NCI-H446 treated with DMSO at 0.1 percent for 48 hours (cell line): ENCODE measurements around the gene ANKS1A.
"Not testable (repeated sequence)": the region's sequence is repeated elsewhere in the genome, so short reads cannot be mapped to it uniquely, and the experiment has no call there.

Source experiments
- DNase-seq: peaks from one replicate; lab custom pipeline; 2025; lab: John Stamatoyannopoulos, UW

ANKS1A gene

GRCh38 chr6:34884073-34884472, 5.0 kb upstream of the ANKS1A start:
- DNase-seq: not testable (repeated sequence)

DNA sequence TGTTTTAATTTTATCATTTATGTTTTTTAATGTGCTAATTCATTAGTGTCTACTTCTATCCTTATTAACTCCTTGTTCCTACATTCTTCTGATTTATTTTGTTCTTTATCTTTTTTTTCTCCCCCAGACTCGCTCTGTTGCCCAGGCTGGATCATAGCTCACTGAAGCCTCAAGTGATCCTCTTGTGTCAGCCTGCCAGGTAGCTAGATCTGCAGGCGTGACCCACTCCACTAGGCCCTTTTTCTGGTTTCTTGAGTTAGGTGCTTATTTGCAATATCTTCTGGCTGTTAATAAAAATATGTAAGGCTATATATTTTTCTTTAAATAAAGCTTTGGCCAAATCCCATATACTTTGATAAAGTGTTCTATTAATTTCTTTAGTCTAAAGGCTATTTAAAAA, 4.1 kb upstream of the ANKS1A start:
- no peak for DNase-seq

- not testable (repeated sequence) for DNase-seq
Measured at GRCh38 chr6:34885837-34886236, 3.2 kb upstream of the ANKS1A start.

DNA sequence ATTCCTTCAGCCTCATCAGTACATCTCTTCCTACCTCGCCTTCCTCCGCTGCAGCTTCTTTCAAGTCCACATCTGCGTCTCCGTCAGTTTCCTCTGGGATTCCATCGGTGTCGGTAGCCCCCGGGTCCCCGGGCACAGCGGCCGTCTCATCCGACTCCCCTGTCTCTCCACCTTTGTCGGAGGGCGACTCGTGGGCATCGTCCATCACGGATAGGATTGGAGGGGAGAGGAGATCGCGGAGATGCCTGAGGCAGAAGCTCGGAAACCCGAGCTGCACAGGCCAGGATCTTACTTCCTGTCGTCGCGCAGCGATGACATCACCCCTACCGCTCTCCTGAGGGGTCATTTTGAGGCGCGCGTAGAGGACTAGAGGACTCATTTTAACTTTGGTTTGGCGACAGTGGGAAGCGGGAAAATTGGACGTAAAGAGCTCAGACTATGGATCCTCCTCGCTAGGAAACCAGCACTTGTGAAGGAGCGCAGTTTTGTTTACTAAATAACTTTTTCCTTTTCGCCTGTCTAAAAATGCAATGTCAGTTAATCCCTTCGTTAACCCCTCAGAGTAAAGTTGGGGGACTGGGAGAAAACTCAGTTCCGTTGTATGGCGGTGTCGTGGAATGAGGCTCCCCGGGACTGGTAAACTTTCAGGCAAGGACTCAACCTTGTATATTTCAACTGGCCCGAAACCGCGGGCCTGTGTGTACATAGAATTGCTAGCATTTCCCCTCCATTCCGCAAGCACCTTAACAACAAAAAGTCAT, 1.1 kb upstream of the ANKS1A start, which contains the start of gene TAF11:
Gene TAF11 (minus strand): TSS at position 290 of the 761 bp plus-strand sequence. CDS start 85 bp downstream, at position 205.
- DNase-seq: peak; percentile 88

- DNase-seq: peak; percentile 33
Measured at GRCh38 chr6:34888514-34888856, 570 bp upstream of the ANKS1A start.

DNA sequence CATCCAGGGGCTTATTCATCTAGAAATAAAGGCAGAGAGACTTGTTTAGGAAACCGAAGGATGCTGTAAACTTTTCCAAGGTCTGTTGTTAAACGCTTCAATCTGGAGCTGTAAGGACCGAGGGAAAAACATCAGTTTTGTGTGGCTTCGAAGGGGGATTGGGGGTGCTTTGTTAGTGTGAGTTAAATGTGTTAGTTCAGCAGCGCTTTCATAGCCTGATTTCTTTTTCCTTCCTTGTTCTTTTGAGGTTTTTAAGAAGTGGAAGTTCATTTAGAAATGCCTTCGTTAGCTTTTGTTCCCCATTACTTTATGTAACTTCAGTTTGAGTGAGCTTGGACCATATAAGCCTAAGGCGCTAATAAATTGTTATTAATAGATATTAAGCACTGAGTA, 1.5 kb downstream of the ANKS1A start:
- DNase-seq: no peak

- DNase-seq: no peak
Measured at GRCh38 chr6:34891296-34891695, 2.2 kb downstream of the ANKS1A start.

DNA sequence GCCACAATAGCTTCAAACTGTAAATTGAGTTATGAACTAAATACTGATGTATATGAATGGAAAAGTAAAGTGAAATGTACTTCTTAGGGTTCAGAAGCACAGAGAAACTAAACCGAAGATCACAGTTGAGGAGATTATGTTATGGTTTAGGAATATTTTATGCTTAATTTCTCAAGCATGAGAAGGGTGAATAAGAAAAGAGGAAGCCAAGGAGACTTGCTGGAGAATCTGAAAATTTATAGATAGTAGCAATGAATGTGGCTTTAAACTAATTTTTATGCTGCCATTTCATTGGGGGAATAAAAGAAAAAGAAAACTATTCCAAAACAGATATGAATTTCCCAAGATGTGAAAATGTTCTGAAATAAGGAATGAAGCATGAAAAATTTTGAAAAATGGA, 5.6 kb downstream of the ANKS1A start:
- no peak for DNase-seq

DNA sequence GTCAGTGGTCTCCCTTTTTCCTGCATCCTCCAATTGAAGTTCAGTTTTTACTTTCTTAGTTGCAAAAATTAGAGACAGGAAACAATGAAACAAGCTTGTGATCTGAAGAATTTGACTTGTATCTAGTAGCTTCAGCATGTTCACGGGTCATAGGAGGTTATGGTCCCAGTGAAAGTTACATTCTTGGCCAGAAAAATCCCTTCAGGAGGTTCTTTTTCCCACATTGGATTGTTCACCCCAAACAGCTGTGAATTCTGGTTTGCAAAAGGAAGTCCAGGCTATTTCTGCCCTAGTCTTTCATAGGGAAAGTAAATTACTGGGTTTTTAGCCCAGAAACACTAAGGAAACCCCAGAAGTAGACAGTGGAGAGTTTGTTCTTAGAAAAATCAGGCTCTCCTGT, 8.1 kb downstream of the ANKS1A start:
- no peak for DNase-seq

DNA sequence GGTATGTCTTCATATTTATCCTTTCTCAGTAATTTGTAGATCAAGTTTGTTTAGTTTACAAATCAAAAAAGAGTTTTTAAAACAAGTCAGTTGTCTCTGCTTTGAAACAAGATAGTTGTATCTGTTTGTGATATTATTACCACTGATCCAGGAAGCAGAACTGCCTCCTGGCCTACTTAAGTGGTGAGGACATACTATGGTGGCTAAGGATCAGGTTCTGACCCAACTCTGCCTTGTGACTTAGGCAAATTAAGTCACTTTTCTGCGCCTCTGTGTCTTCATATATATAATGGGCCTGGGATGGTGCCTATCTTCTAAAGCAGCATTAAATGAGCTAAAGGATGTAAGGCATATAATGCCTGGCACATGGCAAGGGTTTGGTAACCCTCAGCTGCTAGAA, 8.7 kb downstream of the ANKS1A start:
- DNase-seq: no peak

- DNase-seq: not testable (repeated sequence)
Measured at GRCh38 chr6:34899748-34900147, 10.7 kb downstream of the ANKS1A start.

DNA sequence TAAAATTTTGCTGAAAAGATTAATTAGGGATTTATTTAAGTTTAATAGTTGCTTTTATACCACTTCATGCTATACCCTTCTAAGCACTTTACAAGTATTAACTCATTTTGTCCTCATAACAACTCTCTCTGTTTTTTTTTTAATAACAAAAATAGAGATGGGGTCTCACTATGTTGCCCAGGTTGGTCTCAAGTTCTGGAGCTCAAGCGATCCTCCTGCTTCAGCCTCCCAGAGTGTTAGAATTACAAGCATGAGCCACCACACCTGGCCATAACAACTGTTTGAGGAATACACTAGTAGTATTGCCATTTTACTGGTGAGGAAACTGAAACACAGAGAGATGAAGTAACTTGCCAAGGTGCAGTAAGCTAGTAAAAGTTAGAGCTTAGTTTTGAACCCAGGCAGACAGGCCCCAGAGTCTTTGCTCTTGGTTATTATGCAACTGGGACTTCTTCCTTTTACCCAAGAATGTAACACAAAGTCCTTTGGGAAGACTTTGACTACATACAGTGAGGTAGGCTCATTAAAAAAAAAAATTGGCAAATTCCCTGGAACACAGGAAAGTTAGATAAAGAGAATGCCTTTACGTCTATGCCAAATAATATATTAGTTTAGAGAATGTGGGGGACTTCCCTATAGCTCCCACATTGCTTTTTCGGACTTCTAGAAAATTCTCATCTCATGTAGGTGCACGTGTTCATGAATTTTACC, 11.4 kb downstream of the ANKS1A start:
- no peak for DNase-seq

- no peak for DNase-seq
Measured at GRCh38 chr6:34901930-34902329, 12.9 kb downstream of the ANKS1A start.

GRCh38 chr6:34904990-34905613, 16.0 kb downstream of the ANKS1A start:
- no peak for DNase-seq

DNA sequence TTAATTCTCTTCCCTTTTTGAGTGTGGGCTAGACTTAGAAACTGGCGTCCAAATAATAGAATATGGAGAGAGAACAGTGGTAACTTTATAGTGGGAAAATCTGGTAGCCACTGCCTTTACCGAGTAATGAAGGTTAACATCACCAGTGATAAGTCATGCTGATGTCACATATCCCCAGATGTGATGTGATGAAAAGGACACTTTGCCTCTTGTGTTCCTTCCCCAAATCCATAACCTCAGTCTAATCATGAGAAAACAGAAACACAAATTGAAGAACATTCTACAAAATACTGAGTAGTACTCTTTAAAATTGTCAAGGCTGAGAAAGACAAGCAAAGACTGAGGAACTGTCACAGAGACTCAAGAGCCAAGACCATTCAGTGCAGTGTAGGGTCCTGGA, 17.8 kb downstream of the ANKS1A start:
- no peak for DNase-seq

DNA sequence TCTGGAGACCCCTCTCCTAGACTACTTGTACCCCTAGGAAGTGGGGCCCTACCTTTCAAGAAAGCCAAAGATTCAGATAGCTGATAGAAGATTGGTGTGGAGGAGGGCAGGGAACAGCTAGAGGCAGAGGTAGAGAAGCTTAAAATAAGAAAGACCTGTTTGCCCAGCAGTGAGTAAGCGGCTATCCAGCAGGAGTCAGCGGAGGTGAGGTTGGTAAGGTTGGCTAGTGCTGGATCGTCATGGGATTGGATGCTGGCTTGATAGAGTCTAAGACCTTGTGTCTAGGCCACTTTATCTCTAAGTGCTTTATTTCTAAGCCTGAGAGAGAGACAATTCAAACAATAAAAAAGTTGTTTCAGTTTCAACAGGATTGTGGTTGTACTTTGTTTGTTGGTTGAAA, 19.1 kb downstream of the ANKS1A start:
- no peak for DNase-seq

- no peak for DNase-seq
Measured at GRCh38 chr6:34909320-34909883, 20.3 kb downstream of the ANKS1A start.

DNA sequence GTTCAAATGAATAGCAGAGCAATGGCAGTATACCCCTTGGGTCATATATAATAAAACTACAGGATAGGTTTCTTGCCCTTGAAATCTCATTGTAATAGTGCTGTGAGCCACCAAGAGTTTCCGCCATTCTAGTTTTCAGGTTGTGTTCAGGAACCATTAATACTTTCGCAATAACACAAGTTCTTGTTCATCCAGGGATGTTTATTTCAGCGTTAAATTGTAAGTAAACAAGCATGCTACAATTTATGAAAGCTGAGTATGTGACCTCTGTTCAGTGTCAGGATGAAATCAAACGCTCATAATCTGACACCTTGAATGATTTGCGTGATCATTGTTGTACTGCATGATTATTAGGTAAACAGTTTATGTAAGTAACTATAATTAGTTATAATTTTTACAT, 22.8 kb downstream of the ANKS1A start:
- no peak for DNase-seq

- DNase-seq: no peak
Measured at GRCh38 chr6:34912715-34913464, 23.8 kb downstream of the ANKS1A start.

DNA sequence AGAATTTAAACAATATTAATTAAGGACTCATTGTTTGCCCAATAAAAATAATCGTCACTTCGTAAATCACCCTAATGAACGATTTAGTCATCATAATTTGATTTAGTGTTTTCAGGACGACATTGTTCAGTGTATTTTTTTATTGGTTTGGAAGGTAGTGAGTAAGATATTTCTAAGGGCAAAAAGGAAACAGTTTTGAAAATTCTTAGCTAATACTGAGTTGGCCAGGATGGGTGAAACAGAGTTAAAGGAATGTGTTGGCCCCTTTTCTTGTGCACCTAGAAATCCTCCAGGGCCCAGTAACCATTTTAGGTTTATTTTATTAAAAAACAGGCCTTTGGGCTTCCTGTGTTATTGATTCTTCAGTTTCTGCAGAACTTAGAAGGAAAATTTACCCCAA, 25.3 kb downstream of the ANKS1A start:
- no peak for DNase-seq

GRCh38 chr6:34916348-34916967, 27.4 kb downstream of the ANKS1A start:
- DNase-seq: no peak
